Stimulated activated CD4-positive, alpha-beta T cell treated with anti-CD3 and anti-CD28 coated beads, TNF-alpha, amount 100 ng/mL, for 1 hour (primary cell): Measurements from ENCODE around the gene BTF3L4.
"Not testable (repeated sequence)": the region's sequence is repeated elsewhere in the genome, so short reads cannot be mapped to it uniquely, and the experiment has no call there.

Source experiments
- DNase-seq, 3 donors: peaks; one replicate each; pipeline ENCODE4 v3.0.0-alpha.2; 2020; ENCODE audit warnings: low read depth in 3 of 3, low spot score in 1 of 3

The BTF3L4 gene

DNA sequence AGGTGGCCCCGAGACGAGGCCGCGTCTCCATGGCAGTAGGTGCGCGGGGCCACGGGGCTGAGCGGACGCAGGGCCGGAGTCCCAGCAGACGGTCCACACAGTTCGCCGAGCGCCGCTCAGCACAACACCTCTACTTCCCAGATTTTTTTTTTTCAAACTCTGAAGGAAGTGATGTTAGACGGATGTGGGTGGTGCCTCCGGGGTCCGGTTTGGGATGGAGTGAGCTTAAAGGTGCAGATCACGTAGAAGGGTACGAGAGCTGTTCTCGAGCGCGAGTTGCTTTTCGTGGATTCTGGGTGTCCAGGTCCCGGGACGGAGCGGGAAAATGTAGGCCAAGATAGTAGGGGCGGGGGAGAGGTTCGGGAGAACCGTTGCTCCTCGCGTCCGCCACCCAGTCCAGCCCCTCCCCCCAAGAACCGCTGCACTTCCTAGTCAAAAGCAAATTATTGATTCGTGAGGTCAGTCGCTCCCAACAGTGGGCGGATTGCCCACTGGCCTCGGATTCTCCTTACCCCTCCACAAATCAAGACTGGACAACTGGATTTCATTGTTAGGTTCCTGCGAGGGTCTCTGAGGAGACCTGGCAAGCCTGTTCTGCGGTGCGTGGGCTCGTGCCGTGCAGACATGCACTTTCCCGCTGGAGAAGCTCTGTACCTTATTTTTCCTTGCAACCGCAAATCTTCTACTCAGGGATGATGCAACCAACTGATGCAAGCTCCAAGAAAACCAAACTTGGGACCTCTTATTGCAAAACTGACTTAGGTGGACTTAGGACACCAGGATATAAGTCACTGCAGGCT lies 829 bp upstream of the BTF3L4 start, which contains the start of gene TXNDC12:
Gene TXNDC12 (minus strand): TSS at position 126 of the 800 bp plus-strand sequence. CDS start 95 bp downstream, at position 31.
- DNase-seq: peak in 2 of 3 donors; percentile 15 to 47

GRCh38 chr1:52055866-52056162 lies 281 bp upstream of the BTF3L4 start:
- DNase-seq: no peak

- no peak for DNase-seq
Measured at GRCh38 chr1:52056937-52057231, 789 bp downstream of the BTF3L4 start.

GRCh38 chr1:52057255-52057654 lies 1.2 kb downstream of the BTF3L4 start:
- DNase-seq: no peak

DNA sequence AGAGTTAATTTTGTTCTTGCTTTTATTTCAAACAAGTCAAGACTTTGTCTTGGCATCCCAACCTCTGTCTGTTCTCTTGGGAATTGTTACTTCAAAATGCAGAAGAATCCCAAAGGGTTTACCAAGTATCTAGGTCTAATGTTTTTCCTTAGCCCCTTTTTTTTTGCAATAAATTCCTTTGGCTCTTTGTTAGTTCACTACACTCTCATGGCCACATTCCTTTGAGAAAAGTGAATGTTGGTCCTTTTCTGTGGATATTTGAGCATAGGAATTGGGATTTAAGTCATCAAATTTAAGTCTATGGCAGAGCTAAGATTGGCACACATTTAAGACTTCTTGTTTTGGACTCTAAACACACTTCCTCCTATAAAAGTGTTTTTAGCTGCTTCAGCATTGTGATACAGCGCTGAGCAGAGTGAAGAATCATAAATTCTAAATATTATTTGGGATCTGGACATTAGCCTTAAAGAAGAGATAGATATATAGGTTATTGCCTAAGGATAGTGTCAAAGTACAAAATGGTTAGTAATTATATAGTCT lies 1.9 kb downstream of the BTF3L4 start:
- no peak for DNase-seq

DNA sequence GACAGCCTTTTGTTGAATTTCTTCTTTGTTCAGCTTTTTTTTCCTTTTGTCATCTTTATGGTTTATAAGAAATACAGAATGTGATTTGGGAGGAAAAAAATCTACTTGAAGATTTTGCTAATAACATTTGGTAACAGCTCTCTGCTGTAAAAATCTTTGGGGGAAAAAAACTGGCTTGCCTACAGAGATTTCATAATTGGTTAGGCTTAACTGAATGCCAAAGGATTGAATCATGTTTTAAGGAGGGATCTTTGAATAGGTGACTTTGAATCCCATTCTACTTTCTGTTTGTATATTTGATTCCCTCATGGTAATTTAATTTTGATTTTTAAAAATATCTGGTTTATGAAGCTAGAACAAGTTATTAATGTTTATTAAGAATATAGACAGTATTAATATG lies 3.2 kb downstream of the BTF3L4 start:
- no peak for DNase-seq

- no peak for DNase-seq
Measured at GRCh38 chr1:52059888-52060287, 3.8 kb downstream of the BTF3L4 start.

DNA sequence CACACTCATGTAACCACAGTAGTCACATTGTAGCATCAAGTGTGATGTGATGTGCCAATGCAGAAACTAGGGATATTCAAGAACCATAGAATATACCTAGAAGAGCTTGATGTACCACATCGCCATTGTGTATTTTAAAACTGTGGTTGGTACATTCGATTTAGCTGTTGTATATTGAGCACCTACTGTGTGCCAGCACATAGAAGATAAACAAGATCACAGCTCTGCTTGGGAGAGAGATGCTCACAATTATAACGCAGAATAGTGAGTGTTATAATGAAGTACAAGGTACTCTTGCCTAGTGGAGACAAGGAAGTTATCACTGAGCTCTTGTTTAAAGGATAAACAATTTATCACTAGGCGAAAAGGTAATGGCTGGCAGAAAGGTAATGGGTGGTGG lies 4.7 kb downstream of the BTF3L4 start:
- DNase-seq: no peak

GRCh38 chr1:52063192-52063591 lies 7.1 kb downstream of the BTF3L4 start:
- DNase-seq: no peak

DNA sequence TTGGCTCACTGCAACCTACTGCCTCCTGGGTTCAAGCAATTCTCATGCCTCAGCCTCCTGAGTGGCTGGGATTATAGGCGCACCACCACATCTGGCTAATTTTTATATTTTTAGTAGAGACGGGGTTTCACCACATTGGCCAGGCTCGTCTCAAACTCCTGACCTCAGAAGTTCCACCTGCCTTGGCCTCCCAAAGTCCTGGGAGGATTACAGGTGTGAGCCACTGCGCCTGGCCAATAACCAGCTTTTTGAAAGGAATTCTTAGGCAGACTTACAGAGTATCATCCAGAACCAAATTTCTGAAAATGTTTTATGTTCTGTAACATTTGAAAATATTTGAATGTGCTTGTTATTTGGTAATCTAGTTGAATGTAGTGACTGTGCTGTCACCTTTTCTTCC lies 14.6 kb downstream of the BTF3L4 start:
- no peak for DNase-seq

- no peak for DNase-seq
Measured at GRCh38 chr1:52072291-52072690, 16.2 kb downstream of the BTF3L4 start.

DNA sequence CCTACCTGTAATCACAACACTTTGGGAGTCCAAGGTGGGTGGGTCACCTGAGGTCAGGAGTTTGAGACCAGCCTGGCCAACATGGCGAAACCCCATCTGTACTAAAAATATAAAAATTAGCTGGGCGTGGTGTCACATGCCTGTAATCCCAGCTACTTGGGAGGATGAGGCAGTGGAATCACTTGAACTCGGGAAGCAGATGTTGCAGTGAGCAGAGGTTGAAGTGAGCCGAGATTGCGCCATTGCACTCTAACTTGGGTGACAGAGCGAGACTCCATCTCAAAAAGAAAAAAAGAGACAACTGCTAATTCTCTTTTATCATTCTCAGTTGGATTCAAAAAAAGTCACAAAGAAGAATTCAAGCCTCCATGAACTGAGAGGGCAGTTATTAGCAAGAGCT lies 21.2 kb downstream of the BTF3L4 start:
- DNase-seq: not testable (repeated sequence)

- no peak for DNase-seq
Measured at GRCh38 chr1:52080014-52080415, 23.9 kb downstream of the BTF3L4 start.

- not testable (repeated sequence) for DNase-seq
Measured at GRCh38 chr1:52087892-52088291, 31.8 kb downstream of the BTF3L4 start.

- DNase-seq: not testable (repeated sequence)
Measured at GRCh38 chr1:52094300-52094699, 38.2 kb downstream of the BTF3L4 start.

GRCh38 chr1:52096216-52096615 lies 40.1 kb downstream of the BTF3L4 start:
- no peak for DNase-seq

DNA sequence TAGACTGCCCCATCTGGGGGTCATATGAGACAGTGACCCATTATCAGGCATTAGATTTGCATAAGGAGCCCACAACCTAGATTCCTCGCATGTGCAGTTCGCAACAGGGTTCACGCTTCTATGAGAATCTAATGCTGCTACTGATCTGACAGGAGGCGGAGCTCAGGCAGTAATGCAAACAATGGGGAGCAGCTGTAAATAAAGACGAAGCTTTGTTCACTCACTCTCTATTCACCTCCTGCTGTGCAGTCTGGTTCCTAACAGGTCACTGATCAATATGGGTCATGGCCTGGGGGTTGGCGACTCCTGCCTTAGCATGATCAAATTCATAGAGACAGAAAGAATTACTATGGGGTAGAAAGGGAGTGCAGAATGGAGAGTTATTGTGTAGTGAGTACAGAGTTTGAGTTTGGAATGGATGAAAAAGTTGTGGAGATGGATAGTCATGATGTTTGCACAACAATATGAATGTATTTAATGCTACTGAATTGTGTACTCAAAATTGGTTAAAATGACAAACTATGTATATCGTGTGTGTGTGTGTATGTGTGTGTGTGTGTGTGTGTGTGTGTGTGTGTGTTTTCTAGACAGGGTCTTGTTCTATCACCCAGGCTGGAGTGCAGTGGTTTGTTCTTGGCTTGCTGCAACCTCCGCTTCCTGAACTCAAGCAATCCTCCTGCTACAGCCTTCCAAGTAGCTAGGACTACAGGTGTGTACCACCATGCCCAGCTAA lies 42.2 kb downstream of the BTF3L4 start:
- DNase-seq: no peak

GRCh38 chr1:52102336-52103013 lies 46.4 kb downstream of the BTF3L4 start:
- no peak for DNase-seq

GRCh38 chr1:52111492-52111891 lies 55.4 kb downstream of the BTF3L4 start:
- no peak for DNase-seq

- no peak for DNase-seq
Measured at GRCh38 chr1:52112489-52112888, 56.4 kb downstream of the BTF3L4 start.

DNA sequence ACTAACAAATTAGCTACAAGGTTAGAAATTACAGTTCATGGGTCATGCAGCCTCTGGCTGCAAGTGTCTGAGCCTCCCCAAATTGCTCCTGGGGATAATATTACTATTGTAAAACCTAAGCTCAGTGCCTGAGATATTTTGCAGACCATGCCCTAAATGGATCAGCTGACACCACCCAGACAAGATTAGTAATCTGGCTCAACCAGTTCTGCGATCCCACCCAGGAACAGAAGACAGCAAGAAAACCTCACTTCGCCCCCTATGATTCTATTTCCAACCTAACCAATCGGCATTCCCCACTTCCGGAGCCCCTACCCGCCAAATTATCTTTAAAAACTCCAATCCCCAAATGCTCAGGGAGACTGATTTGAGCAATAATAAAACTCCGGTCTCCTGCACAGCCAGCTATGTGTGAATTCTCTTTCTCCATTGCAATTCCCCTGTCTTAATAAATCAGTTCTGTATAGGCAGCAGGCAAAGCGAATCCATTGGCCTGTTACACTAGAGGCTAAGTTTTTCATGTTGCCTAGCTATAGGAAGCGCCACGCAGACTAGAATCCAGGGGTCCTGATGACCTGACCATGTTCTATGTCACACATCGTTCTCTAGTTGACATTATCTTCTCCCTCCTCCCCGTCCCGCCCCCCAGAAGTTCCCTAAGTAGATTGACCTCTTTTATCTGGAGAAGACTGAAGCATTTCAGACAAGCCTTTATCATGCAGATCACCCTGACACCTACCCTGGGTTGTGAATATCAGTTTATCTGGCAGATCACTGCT lies 63.4 kb downstream of the BTF3L4 start:
- DNase-seq: no peak
